NB4 (cell line): ENCODE data around the gene RAP2A.

Experiments used
- CTCF ChIP-seq: IDR thresholded peaks from one replicate; pipeline ENCODE4 v1.5.1; 2012; ENCODE audit warnings: low read depth, low read length
- POLR2A ChIP-seq: IDR thresholded peaks from 2 replicates; pipeline ENCODE4 v1.6.1; 2011; ENCODE audit warnings: mild to moderate bottlenecking; ENCODE audit not compliant: insufficient read length; ENCODE audit errors: extremely low read depth

- TF ChIP-seq POLR2A: no peak
- no peak for TF ChIP-seq CTCF
These were observed 68.2 kb downstream of the RAP2A start for GRCh38 chr13:97502181-97502580.
